Stimulated activated CD4-positive, alpha-beta T cell treated with anti-CD3 and anti-CD28 coated beads, Interleukin-12 subunit alpha, Interleukin-12 subunit beta, amount 100 ng/mL, for 4 hours (primary cell): Measurements from ENCODE around the gene CHRNA9.

Experiments
- DNase-seq: peaks from one replicate; pipeline ENCODE4 v3.0.0-alpha.2; 2020

The CHRNA9 gene

GRCh38 chr4:40310225-40310624 is 24.9 kb upstream of the CHRNA9 start:
- no peak for DNase-seq

DNA sequence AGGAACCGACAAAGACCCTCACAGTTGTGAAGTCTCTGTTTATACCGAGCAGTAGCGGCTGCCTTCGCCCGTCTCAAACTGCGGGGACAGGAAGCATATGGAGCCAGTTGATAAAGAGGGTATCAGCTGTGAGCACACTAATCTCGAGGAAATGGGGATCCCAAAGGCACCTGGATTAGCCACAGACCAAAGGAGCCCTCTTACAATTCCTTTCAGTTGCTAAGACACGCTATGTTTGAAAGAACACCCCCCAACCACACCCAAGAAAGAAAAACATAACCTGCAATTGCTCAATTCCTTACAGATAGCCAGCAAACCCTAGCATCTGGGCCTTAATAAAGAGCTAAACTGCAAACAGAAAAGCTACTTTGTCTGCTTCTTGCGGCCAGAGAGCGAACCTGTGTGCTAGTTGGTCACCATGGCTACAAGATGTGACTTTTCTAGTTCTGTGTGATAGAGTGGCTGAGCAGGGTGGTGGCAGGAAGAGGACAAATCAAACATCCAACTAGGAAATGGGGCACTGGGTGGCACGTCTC is 23.3 kb upstream of the CHRNA9 start:
- no peak for DNase-seq

DNA sequence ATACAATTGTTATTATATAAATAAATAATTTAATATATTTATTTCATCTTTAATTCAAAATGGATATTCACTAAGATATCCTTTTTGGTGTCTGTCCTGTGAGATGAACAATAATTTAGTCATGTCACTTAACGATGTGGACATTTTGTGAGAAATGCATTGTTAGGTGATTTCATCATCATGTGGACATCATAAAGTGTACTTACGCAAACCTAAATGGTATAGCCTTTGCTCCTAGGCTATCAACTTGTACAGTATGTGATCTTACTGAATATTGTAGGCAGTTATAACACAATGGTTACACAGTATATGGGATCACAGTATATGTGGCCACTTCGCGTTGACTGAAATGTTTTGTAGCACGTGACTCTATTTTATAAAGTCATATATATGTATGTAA is 20.2 kb upstream of the CHRNA9 start:
- no peak for DNase-seq

DNA sequence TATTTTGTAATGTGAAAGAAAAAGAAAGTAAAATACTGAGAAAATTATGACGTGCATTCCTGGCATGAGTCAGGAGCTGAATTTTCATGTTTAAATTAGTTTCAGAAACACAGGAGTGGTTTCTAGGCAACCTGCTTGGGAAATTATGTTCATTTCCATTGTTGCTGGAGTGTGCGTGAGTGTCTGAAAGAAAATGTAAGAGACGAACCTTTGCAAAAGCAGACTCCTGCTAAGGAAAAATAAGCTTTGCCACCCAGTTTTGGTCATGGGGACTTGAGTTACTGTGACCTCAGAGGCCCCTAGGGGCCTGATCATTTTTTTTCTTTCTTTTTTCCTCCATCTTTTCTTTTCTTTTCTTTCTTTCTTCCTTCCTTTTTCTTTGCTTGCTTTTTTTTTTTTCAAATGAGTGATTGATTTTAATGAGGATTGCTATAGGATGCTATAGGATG is 18.8 kb upstream of the CHRNA9 start:
- DNase-seq, result no peak

GRCh38 chr4:40316782-40317635 is 18.1 kb upstream of the CHRNA9 start:
- peak; percentile 36 for DNase-seq

- DNase-seq, result no peak
Observed at GRCh38 chr4:40317916-40318658, 17.0 kb upstream of the CHRNA9 start.

GRCh38 chr4:40321574-40322275 is 13.4 kb upstream of the CHRNA9 start:
- no peak for DNase-seq

DNA sequence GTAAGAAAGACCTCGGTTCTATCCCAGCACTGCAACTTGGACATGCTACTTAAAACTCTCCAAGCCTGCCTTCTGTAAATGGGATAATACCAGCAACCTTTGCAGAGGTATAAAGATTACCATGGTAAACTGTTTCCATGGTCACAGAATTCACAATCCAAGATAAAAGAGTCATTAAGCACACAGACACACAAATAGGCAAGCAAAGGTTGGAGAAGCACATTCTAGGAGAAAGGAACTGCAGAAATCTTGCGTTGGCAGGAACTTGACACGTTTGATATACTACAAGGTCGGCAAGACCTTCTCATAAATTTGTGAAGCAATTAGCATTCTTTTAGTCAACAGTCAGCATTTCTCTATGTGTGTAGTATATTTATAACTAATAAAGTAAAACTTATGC is 12.3 kb upstream of the CHRNA9 start:
- DNase-seq, result no peak

DNA sequence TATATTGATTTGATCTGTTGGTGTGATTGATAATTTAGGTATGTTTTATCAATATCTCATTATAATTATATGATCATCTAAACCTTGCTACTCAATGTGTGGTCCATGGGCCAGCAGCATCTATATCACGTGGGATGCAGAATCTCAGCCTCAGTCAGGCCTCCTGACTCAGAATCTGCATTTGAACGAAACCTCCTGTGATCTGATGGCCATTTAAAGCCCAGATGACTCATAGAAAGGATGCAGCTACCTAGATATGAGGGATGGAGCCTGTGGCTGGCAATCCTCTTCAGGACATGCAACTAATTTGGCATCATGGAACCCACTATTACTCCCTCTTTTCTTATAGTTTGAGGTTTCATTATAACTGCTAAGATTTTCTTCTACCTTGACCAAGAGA is 11.3 kb upstream of the CHRNA9 start:
- DNase-seq, result no peak

DNA sequence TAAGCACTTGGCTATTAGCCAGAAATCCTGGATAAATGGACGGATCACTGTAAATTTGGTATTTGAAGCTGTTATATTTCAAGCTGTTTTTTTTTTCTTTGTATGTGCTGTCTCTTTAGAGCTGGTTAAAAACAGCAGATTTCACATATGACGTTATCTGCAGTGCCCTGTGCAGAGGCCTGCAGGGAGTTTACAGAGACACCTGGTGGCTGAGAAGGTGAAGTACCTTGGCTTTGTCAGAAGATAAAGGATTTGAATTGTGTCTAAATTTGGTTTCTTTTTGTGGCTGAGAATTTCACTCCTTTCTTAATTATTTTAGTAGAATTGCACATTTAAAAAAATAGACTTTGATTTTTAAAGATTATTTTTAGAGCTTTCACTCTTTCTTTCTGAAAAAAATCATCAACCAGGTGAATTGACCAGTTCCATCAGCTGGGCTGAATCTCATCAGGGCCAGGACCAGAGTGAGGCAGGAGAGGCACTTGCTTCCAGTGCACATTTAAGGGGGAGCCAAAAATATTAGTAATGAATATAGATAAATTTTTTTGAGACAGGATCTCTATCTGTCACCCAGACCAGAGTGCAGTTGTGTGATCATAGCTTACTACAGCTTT is 9.6 kb upstream of the CHRNA9 start:
- peak; percentile 38 for DNase-seq

- no peak for DNase-seq
Observed at GRCh38 chr4:40327340-40327739, 7.8 kb upstream of the CHRNA9 start.

DNA sequence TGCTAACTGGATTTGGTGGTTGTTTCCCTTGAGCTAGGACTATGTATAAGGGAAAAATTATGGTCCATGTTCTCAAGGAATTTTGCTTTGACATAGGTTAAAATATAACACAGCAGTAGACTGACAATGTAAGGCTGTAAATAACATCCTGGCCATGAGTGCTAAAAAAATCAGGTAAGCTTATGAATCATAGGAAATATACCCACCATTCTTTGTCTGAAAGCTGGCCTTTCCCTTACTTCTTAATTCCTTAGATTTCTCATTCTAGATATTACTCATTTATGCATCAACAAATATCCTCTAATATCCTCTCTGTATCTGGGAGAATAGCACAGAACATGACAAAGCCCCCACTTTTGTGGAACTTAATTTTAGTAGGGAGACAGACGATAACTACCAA is 6.8 kb upstream of the CHRNA9 start:
- DNase-seq, result no peak

- DNase-seq, result no peak
Observed at GRCh38 chr4:40329805-40330204, 5.3 kb upstream of the CHRNA9 start.

GRCh38 chr4:40330536-40330935 is 4.6 kb upstream of the CHRNA9 start:
- no peak for DNase-seq

- no peak for DNase-seq
Observed at GRCh38 chr4:40331101-40331745, 3.9 kb upstream of the CHRNA9 start.

DNA sequence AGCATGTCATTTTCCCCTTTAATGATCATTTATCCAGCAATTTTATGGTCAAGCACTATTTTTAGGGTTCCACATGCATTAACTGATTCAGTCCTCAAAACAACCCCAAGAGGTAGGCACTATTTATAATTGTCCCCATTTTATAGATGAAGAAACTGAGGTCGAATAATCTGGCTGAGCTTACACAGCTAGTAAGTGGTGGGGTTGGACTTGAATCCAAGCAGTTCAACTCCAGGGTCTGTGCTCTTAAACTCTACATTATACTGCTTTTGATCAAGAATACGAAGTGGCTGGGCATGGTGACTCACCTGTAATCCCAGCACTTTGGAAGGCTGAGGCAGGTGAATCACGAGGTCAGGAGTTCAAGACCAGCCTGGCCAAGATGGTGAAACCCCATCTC is 3.2 kb upstream of the CHRNA9 start:
- no peak for DNase-seq

DNA sequence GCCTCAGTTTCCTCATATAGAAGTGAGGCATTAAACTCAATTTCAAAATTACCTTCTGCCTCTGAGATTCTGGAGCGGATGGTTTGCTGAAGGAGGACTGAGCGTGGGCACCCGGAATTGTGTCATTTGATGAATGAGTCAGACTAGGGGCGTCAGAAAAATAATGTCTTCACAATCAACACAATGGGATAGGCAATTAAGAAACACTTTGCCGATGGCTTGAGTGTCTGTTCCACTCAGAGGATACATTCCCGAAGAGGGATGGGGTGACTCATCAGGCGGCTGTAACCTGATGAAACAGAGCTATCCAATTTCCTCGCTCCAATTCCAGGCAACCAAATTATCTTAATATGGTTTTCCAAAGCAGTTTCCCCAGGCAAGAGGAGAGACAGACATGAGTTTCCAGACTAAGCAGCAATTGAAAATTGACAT is 1.2 kb upstream of the CHRNA9 start:
- DNase-seq, result no peak

DNA sequence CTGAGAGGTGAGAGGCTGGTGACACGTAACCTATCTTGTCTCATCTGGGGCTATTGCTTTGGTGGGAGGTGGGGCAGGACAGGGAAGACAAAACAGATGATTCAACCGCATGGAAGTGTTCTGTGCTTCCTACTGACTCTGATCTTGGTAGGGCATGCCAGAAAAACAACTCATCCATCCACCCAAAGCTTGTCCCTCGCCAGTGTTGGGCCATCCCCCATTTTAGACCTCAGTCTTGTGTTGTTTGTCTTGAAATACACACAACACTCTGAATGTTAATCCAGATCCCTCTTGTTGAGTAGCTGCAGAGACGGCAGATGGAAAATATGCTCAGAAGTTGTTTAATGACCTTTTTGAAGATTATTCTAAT is 377 bp downstream of the CHRNA9 start:
- DNase-seq, result no peak

GRCh38 chr4:40337051-40337450 is 1.9 kb downstream of the CHRNA9 start:
- no peak for DNase-seq

GRCh38 chr4:40337523-40337922 is 2.4 kb downstream of the CHRNA9 start:
- no peak for DNase-seq

DNA sequence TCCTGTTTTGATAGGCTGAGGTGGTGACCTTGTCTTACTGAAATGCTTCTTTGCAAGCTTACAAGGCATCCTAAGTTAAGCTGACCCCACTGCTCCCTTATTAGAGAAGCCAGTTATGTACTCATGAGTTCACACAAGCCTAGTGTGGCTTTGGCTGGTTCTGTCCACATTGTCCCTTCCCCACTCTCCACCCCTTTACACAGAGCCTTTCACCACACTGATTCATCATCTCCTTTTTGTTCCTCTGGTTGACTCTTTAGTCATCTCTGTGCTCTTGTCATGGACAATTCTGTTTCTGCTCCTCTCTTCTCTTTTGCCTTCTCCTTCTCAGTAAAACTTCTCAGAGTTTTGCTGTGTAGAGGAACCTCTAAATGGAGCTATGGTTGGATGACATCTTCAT is 4.9 kb downstream of the CHRNA9 start:
- DNase-seq, result no peak

- DNase-seq, result no peak
Observed at GRCh38 chr4:40347472-40347871, 12.3 kb downstream of the CHRNA9 start.
